ENCODE measurements around the gene LRRC4C. TPM values are rescaled to one million over a fixed set of nuclear protein-coding genes. Genes with fewer than 3 reads are reported as not detected.

The LRRC4C gene
- total RNA-seq, 1 donor from 2014 or later = not detected

- no peak for TF ChIP-seq CTCF (IDR thresholded peaks at IDR 0.05)
- intact Hi-C loops (cut with DNase I) = no loop called here
- H3K27ac ChIP-seq = no peak overlapping the region
These were observed 12.9 kb downstream of the LRRC4C start for GRCh38 chr11:41446566-41446965.

GRCh38 chr11:41446107-41446506 lies 13.3 kb downstream of the LRRC4C start:
- Histone ChIP-seq H3K4me3 (no peak overlapping the region), H3K9me3 (no peaks in the 10 kb centered on the region), H3K36me3 (no peaks in the 10 kb centered on the region), H3K27me3 (no peaks in the 10 kb centered on the region), H3K4me1 (no peaks in the 10 kb centered on the region), H3K27ac (no peak overlapping the region)
- intact Hi-C loops (cut with DNase I) = no loop called here
- TF ChIP-seq CTCF (IDR thresholded peaks at IDR 0.05) = no peak
- DNase-seq (ENCODE audit: low spot score in 2 of 2) = no peak

More at GRCh38 chr11:41446566-41446965, 12.9 kb downstream of the LRRC4C start:
- no peak for DNase-seq (ENCODE audit: low spot score in 2 of 2)
- Histone ChIP-seq H3K4me1 (no peaks in the 10 kb centered on the region), H3K9me3 (no peaks in the 10 kb centered on the region), H3K4me3 (no peak overlapping the region), H3K27me3 (no peaks in the 10 kb centered on the region), H3K36me3 (no peaks in the 10 kb centered on the region)

GRCh38 chr11:41437006-41437490 lies 22.4 kb downstream of the LRRC4C start:
- no peak for DNase-seq (ENCODE audit: low spot score in 2 of 2)
- no peaks in the 10 kb centered on the region for H3K4me1 ChIP-seq
- intact Hi-C loops (cut with DNase I) = no loop called here
- no peaks in the 10 kb centered on the region for H3K27me3 ChIP-seq
- no peaks in the 10 kb centered on the region for H3K36me3 ChIP-seq
- H3K9me3 ChIP-seq = no peaks in the 10 kb centered on the region
- H3K27ac ChIP-seq = no peak overlapping the region
- H3K4me3 ChIP-seq = no peak overlapping the region
- TF ChIP-seq CTCF (IDR thresholded peaks at IDR 0.05) = no peak

- no peak for DNase-seq (ENCODE audit: low spot score in 2 of 2)
- Histone ChIP-seq H3K4me3 (no peak overlapping the region), H3K9me3 (no peaks in the 10 kb centered on the region), H3K4me1 (no peaks in the 10 kb centered on the region), H3K27ac (no peak overlapping the region), H3K36me3 (no peaks in the 10 kb centered on the region), H3K27me3 (no peaks in the 10 kb centered on the region)
- TF ChIP-seq CTCF (IDR thresholded peaks at IDR 0.05) = no peak
- intact Hi-C loops (cut with DNase I) = no loop called here
These were observed 23.9 kb downstream of the LRRC4C start for GRCh38 chr11:41435531-41435930.

- Histone ChIP-seq H3K4me1 (no peaks in the 10 kb centered on the region), H3K9me3 (no peaks in the 10 kb centered on the region), H3K27me3 (no peaks in the 10 kb centered on the region), H3K4me3 (no peak overlapping the region), H3K27ac (no peak overlapping the region), H3K36me3 (no peaks in the 10 kb centered on the region)
- intact Hi-C loops (cut with DNase I) = no loop called here
- TF ChIP-seq CTCF (IDR thresholded peaks at IDR 0.05) = no peak
- DNase-seq (ENCODE audit: low spot score in 2 of 2) = no peak
These were observed 27.7 kb downstream of the LRRC4C start for GRCh38 chr11:41431784-41432183.

- DNase-seq (ENCODE audit: low spot score in 2 of 2) = no peak
- intact Hi-C loops (cut with DNase I) = no loop called here
- no peaks in the 10 kb centered on the region for H3K27me3 ChIP-seq
- H3K4me1 ChIP-seq = no peaks in the 10 kb centered on the region
- H3K9me3 ChIP-seq = no peaks in the 10 kb centered on the region
- H3K4me3 ChIP-seq = no peak overlapping the region
- no peaks in the 10 kb centered on the region for H3K36me3 ChIP-seq
- H3K27ac ChIP-seq = no peak overlapping the region
- TF ChIP-seq CTCF (IDR thresholded peaks at IDR 0.05) = no peak
These were observed 39.6 kb downstream of the LRRC4C start for GRCh38 chr11:41419901-41420300.

Measured in ascending aorta (tissue), 2 donors.